Body of pancreas (tissue), 4 donors: Measurements from ENCODE around the gene CCDC181.

Experiments
- POLR2A ChIP-seq, 3 donors: fragments of 450-650 bp; IDR thresholded peaks; one replicate each; pipeline ENCODE4 v1.6.1; 2016; ENCODE audit warnings: antibody characterized with exemption in 3 of 3, mild to moderate bottlenecking in 2 of 3
- TF ChIP-seq, protein P1 (sequence below), 7 experiments: fragments of 450-650 bp in 4 of 7; fragments of 200-600 bp in 3 of 7; sonication (generic) in 3 of 7; IDR thresholded peaks; one replicate each; pipeline ENCODE4 v1.5.1; 2016 to 2019; ENCODE audit warnings: antibody characterized with exemption in 7 of 7

DNA sequence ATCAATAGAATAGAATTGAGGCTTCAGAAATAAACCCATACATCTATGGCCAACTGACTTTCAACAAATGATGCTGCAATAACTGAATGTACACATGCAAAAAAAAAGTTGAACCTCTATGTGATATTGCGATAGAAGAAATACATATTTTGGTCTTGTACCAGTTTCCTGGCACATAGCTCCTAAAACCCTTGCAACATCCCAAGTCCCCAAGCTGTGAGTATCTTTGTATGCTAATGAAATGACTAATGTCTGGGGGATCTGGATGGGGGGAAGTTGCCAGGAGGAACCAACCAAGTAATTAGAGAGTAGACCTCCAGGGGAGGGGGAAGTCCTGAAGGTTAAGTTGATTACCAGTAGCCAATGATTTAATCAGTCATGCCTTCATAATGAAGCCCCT, 34.9 kb downstream of the CCDC181 start:
- TF ChIP-seq, protein P1, sequence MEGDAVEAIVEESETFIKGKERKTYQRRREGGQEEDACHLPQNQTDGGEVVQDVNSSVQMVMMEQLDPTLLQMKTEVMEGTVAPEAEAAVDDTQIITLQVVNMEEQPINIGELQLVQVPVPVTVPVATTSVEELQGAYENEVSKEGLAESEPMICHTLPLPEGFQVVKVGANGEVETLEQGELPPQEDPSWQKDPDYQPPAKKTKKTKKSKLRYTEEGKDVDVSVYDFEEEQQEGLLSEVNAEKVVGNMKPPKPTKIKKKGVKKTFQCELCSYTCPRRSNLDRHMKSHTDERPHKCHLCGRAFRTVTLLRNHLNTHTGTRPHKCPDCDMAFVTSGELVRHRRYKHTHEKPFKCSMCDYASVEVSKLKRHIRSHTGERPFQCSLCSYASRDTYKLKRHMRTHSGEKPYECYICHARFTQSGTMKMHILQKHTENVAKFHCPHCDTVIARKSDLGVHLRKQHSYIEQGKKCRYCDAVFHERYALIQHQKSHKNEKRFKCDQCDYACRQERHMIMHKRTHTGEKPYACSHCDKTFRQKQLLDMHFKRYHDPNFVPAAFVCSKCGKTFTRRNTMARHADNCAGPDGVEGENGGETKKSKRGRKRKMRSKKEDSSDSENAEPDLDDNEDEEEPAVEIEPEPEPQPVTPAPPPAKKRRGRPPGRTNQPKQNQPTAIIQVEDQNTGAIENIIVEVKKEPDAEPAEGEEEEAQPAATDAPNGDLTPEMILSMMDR (IDR thresholded peaks at IDR 0.05) = no peak
- TF ChIP-seq POLR2A (IDR thresholded peaks at IDR 0.05) = no peak
